ENCODE measurements around the gene FGF9.

- no peak for TF ChIP-seq POLR2AphosphoS5 (IDR thresholded peaks at IDR 0.05; ENCODE audit: low read depth, low read length)
- TF ChIP-seq POLR2A (IDR thresholded peaks at IDR 0.05; ENCODE audit: low read depth, low read length): no peak
Measured at GRCh38 chr13:21735701-21736401, 65.0 kb downstream of the FGF9 start.
